Stimulated activated CD4-positive, alpha-beta T cell treated with anti-CD3 and anti-CD28 coated beads, Interleukin-2, amount 100 ng/mL, for 4 hours (primary cell): ENCODE results near the gene ANO4.
"Not testable (repeated sequence)": the region's sequence is repeated elsewhere in the genome, so short reads cannot be mapped to it uniquely, and the experiment has no call there.

Experiments
- DNase-seq: peaks from one replicate; pipeline ENCODE4 v3.0.0-alpha.2; 2020; ENCODE audit warnings: low read depth

Gene ANO4

DNA sequence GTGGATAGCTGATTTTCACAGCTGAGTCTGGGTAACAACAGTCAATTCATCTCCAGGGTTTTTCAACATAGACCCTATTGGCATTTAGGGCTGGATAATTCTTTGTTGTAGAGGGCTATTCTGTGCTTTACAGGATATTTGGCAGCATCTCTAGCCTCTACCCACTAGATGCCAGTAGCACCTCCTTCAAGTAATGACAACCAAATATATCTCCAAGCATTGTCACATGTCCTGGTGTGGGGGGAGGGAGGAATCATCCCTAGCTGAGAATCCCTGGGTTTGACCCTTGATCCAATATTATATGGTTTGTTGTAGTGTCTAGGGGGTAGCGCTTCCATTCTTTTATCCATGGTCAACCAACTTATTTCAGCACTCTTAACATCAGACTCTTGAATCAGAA is 157.2 kb downstream of the ANO4 start:
- no peak for DNase-seq

DNA sequence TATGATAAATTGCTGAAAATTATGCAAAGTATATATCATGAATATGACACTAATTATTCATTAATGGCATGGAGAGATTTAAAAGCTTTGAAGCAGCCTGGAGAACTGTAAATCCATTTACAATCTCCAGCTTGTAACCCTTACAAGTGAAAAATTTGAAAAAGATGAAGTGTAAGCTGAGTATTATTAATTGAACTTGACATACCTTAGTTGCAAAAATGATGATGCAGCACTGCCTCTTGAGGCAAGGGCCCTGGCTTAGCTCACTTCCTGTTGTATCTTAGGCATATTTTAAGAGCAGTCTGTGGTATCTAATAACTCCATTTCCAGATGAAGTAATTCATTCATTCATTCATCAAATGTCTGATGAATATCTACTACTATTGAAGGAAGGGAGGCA is 158.6 kb downstream of the ANO4 start:
- DNase-seq: no peak

DNA sequence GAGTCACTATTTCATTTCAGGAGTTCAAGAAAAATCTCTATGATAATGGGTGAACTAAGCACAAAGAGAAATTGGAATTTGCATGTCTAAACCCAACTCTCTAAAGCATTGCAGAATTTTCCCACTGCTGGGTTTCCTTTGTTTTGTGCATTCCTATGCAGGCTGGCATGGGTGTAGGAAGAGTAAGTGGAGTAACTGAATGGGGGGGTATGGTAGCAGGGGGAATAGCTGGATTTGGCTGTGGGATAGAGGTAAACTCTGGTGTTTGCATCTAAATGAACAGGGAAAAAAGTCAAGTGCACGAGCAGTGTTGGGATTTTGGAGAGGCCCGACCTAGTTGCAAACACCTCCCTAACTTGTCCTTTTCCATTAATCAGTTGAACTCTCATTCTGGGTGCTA is 159.1 kb downstream of the ANO4 start:
- no peak for DNase-seq

DNA sequence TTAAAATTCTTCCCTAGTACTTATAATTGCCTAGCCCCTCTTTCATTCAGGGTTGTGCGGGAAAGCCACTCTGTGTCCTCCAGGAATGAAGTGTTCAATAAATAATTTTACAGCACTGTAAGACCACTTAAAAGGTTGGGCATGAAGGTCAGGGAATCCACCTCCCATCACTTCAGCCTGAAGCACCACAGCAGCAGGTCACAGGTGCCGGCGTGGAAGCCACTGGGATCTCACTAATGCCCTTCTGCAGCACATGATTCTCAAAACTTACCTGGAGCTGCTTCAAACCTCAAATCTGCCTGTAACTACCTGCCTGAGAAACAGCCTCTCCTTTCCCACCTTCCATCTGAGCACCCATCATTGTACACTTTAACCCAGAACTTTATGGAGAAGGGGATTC is 159.5 kb downstream of the ANO4 start:
- no peak for DNase-seq

DNA sequence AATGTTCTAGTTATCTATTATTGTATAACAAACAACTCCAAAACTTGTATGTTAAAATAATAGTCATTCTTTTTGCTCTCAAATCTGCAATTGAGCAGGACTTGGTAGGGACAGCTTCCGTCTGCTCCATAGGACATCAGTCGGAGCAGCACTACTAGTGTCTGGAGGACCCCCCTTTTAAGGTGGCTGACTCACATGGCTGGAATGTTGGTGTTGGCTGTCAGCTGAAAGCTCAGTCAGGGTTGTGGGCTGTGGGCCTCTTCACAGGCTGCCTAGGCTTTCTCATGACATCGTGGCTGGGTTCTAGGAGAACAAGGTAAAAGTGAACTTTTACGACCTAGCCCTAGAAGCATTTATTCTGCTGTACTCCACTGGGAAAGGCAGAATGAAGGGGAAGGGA is 160.6 kb downstream of the ANO4 start:
- DNase-seq: no peak

DNA sequence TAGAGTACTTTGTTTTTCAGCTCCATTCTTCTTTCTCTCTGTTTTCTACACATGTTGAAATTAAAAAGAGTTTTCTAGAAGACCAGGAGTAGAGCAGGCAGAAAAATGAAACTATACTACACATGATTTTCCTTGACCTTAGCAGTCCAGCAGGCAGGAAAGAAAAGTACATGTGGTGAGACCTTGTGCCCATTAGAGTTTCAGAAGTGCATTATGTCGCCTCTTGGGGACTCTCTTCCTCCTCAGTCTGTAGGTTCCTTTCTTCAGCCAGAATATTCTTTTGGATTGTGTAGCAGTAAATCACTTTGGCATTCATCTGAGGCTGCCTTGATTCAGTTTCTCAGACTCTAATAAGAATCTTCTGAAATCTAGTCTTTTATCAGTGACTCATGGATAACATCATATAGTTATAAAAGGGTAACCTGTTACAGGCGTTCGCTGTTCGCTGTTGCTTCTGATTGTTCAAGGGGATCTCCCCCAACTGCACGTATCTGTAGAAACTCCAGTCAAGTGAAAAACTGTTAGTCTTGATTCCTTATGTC is 161.8 kb downstream of the ANO4 start:
- no peak for DNase-seq

DNA sequence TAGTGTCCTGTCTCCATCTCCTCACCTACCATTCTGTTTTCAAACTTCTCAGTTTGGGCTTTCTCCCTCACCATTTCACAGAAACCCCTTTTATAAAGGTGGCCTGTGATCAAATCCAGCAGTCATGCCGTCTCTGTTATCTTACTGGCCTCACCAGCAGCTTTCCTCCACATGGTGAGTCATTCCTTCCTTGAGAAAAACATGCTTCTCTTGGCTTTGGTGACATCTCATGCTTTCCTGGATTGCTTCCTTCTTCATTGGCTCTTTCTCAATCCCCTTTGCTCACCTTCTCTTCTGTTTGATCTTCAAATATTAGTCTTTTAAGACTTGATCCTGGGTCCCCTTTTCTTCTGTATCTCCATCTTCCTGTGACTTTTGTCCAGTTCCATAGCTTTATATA is 164.9 kb downstream of the ANO4 start:
- no peak for DNase-seq

DNA sequence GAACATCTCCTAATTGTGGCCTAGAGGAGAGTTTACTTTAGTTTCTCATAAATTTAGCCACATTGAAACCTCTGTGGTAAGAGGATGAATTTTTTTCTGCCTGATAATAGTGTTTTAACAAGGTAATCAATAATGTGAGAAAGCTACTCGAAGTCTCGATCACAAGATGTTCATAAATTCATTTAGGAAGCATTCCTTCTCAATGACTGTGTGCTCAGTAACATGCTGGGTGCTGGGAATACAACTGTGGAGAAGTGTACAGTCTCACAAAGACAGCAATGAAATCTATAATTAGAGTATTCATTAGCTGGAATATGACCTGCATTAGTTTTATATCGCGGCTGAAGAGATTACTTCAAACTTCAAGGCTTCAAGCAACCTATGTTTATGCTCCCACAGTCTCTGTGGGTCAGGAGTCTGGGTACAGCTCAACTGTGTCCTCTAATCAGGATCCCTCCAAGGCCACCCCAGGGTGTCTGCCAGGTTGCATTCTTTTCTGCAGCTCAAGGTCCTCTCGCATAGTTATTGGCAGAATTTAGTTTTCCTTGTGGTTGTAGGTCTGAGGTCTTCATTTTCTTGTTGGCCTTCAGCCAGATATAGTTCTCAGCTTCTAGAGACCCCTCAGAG is 167.6 kb downstream of the ANO4 start:
- DNase-seq: no peak

DNA sequence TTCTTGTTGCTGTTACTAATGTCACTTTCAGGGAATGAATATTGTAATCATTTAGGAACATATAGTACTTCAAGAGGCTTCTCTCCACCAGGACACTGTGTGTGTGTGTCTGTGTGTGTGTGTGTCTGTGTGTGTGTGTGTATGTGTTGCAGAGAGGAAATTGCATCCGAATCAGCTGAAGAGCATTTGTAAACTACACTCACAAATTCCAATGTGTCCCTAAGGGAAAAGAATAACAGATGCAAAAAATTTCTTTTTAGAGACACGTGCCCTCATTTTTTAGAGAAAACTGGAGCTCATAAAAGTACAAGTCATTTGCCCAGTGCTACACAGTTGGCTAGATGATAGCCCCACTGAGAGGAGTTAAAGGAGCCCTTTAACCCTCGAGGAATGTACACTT is 168.8 kb downstream of the ANO4 start:
- no peak for DNase-seq

DNA sequence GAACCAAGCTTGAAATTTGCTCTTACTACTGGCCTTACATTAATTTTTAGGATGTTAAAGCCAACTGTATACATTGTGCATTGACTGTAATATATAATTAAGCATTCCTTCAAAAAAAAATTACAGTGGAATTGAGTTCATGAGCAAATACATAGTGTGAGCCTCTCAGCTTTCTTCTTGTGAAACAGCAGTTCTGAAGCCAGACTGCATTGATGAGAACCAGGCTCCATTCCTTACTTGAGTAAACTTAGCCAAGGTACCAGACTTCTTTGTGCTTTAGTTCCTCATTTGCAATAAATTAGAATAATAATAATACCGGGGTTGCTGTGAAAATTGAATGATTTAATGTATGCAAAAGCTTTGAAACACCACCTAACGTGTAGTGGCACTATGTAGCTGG is 169.5 kb downstream of the ANO4 start:
- no peak for DNase-seq

DNA sequence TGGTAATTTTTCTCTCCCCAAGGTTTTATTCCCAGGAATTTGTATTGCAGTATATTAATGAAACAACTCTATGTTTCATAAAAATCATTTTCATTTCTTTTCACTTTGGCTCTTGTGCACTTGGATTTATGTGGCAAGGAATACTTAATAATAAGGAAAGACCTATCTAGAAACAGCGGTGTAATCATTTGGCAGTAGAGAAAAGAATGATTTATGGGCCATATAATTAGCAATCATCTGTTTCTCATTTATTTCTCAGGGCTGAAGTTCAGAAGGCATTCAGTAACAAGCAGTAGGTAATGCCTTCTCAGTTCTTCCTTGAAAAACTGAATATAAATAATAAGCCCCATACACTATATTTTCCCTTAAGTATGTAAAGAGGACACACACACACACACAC is 172.6 kb downstream of the ANO4 start:
- DNase-seq: no peak

DNA sequence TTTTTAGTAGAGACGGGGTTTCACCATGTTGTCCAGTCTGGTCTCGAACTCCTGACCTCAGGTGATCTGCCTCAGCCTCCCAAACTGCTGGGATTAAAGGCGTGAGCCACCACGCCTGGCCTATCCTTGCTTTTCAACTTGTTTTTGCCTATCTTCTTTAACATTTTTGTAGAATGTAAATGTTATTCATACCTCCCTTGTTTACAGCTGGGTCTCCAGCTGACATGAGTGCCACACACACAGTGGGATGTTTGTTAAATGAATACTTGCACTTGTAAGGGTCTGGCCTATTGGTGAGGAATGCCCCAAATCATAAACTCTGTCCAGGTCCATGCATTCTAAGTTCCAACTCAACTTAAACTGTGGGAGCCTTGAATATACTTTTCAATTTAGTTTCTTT is 176.3 kb downstream of the ANO4 start:
- no peak for DNase-seq

DNA sequence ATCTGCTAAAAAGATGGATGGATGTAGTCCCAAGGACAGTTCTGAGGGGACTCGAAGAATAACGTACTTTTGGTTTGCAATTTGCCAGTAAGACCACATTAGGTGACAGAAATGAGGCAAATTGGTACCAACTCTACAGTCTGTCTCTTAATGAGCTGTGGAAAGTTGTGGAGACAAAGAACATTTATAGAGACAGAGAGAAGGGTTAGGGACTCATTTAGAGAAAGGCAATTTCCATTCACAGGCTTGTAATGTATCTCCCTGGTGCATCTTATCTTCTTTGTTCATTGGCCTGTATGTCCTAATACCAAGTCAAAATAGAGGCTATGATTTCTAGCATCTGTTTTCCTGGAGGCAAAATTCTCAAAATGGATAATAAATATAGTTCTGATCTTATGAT is 177.5 kb downstream of the ANO4 start:
- no peak for DNase-seq

DNA sequence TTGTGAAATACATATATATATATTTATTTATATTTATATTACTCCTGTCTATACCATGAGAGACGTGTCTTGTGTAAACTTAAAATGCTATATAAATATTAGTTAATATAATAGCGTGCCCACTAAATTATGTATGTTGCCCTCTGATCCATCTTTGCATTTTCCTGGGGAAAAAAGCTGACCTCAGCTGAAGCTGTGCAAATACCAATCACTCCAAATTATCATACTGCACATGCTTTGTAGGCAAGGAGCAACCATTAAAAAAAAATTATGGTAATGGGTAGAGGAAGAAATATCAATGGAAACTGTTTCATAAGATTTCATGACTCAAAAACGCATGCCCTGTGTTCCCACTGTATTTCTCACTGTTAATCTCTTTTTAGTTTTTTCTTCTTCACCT is 179.8 kb downstream of the ANO4 start:
- no peak for DNase-seq

DNA sequence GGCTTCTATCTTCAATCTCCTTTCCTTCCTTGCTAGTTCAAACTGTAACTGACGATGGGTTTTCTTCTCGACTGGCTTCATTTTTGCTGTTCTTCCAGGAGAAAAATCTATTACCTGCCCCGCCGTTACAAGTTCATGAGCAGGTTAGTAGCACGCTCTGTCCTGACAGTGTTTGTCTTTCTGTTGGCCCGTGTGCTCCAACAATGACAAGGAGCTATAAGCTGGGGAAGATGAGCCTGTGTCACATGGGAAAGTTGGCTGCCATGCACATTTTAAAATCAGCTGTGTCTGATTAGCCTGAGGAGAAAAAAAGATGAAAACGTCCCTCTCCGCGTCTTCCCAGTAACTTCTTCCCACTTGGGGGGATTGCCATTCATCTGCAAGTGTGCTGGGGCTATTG is 180.2 kb downstream of the ANO4 start:
- no peak for DNase-seq

DNA sequence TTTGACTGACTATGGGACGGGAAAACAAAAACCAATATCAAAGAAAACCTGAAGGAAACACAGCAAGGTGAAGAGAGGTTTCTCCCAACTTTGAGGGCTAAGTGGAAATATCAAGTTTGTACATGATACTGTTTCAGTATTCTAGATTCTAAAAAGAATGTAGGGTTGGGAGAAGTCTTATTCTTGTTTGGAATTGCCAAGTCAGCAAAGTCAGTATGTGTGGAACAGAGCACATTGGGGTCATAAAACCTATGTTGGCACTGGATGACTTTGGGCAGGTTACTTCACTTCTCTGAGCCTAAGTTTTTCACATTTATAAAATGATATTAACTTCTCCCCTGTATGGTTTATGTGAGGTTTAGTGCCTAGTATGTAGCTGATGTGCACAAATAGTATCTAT is 182.2 kb downstream of the ANO4 start:
- DNase-seq: no peak

DNA sequence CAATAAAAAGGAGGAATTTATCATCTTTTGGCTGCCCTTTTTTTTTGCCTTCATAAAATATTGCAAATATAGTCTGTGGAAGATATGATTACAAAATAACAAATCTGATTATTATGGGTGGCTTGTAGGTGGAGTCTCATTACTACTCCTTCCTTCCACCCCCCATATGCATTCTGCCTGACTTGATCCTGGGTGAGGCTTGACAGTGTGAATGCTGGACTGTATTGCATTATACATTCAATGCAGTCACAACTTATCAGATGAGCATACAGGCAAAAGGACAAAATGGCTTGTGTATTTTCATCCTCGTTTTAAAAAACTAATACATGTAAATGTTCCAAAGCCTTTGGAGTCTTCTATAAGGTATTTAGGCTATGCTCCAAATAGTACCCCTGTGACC is 186.3 kb downstream of the ANO4 start:
- no peak for DNase-seq

DNA sequence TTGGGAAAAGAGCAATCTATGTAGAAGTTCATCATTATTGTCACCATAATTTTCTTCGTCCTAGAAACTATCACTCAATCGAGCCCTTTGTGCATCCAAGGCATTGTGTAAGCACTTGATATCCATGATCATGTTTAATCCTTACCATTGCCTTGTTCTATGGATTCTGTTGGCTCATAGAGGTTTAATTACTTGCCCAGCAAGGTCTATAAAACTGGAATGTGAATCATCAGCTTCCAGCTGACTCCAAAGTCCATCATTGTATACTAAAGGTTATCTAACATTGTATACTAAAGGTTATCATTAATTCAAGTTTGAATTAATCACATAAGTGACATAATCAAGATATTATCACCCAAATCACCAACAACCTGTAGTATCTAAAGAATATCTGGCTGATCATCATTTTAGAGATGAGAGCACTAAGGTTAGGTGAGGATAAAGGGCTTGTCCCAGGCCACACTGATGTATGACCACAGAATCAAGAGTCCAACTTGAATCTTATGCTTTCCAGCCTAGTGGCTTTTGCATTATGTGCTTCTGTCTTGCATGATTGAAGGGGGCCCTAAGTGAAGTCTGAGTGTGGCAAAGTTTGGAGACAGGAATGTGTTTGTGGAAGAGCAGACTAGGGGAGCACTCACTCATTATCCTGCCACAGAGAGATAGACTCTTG is 188.1 kb downstream of the ANO4 start:
- no peak for DNase-seq

DNA sequence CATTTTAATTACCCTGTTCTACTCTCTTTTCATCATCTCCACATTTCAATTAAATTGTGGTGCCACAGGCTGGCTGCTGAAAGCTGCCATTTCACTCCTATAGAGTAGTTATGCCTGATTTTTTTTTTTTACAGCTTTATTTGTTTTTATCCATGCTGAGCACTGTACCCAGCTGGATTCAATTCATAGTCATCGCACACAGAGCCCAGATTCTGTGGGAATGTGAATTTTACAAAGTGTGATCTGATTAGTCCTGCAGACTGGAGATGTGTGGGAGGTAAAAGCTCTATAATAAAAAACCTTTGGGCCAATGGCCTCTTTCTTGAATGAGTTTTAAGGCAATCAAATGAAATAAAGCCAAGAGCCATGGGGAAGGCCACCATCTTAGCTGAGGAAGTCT is 190.2 kb downstream of the ANO4 start:
- DNase-seq: no peak

DNA sequence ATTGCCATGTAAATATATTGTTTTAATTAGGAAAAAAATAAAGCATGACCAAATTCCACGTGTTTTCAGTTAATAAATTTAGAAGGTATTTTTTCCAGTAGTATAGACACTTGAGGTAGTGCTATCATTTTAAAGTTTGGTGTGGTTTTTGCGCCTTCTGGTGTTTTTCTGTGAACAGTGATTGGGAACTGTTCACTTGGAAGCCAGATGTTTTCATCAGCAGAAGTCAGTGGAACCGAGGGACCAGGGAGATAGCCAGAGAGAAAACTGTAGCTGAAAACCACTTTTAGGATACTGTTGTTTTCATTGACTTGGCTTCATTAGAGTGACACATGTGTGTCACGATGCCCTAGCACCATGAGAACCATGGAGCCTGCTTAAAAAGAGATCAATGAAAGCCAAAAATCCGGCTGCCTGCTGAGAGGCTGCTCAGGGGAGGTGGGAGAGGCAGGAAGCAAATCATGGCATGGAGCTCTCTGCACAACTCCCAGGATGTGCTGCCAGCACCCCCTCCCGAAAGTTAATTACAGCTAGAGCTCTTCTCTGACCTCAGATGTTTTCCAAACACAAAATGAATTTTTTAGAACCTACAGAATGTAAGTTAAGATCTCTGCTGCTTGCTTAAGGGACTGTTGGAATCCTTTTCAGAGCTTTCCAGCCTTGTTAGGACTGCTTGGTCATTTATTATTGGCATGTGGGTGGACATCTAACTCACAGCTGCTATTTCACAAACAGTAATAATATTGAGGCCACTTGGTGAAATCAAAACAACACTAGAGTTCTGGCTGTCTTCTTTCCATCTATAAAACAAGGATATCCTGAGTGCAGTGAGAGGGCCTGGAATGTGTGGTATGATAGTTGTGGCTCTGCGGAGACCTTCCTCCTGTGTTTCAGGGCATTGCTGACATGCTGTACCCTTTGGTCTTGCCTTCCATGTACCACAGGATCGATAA is 192.3 kb downstream of the ANO4 start:
- no peak for DNase-seq

DNA sequence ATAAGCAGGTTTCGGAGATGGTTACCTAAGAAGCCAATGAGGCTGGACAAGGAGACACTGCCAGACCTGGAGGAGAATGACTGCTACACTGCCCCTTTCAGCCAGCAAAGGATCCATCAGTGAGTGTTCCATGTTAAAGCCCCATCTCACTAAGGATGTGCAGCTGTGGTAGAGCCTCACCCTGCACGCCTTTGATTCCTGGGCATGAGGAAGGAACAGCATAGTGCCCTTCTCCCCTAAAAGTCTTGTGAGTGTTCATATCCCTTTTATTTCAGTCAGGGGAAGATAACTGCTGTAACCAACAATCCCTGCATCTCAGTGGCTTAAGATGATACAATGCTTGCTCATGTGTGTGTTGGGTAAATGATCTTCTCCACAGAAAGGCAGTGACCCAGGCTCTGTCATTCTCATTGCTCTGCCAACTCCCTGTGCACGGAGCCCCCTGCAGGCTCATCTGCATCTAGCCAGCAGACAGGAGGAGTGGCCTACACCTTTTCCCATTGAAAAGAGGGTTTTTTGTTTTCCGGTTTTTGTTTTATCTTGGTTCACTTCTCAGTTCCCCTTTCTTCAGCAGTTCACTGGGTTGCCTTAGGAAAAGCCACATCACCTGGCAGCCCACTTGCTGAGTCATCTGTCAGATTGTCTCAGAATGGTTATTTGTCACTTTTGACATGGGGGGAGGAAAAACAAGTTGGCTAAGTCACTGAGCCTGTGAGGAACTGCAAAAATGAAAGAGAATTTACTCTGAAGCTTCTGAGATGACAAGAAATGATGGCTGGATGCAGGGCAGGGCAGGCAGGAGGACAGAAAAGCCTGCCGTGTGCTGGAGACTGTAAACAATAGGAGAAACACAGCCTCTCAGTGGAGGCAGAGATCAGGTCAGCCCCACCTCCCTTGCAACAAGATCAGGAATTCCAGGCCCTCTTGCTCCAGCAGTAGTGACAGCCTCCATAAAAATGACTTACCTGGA is 193.3 kb downstream of the ANO4 start:
- no peak for DNase-seq

DNA sequence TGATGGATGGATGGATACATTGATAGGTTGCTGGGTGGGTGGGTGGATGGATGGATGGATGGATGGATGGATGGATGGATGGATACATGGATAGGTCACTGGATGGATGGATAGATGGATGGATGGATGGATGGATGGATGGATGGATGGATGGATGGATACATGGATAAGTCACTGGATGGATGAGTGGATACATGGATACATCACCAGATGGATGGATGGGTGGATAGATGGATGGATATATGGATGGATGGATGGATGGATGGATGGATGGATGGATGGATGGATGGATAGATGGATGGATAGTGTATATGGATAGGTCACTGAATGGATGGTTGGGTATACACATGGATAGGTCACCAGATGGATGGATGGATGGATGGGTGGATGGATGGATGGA is 194.9 kb downstream of the ANO4 start:
- not testable (repeated sequence) for DNase-seq
